NCI-H345 (cell line): ENCODE results near the gene HPS1.

Experiments used
- DNase-seq: peaks from one replicate; lab custom pipeline; 2025; lab: John Stamatoyannopoulos, UW

Gene HPS1

GRCh38 chr10:98463976-98464754 is 17.4 kb upstream of the HPS1 start:
- no peak for DNase-seq

GRCh38 chr10:98463016-98463415 is 16.3 kb upstream of the HPS1 start:
- no peak for DNase-seq

GRCh38 chr10:98461500-98461842 is 14.7 kb upstream of the HPS1 start:
- no peak for DNase-seq

- no peak for DNase-seq
These were observed 14.2 kb upstream of the HPS1 start for GRCh38 chr10:98460837-98461499.

GRCh38 chr10:98458809-98459784 is 12.4 kb upstream of the HPS1 start:
- no peak for DNase-seq

GRCh38 chr10:98457721-98458120 is 11.0 kb upstream of the HPS1 start:
- no peak for DNase-seq

- DNase-seq: no peak
These were observed 10.1 kb upstream of the HPS1 start for GRCh38 chr10:98456686-98457482.

- DNase-seq: peak; percentile 58
These were observed 9.4 kb upstream of the HPS1 start for GRCh38 chr10:98456043-98456570.

- no peak for DNase-seq
These were observed 7.0 kb upstream of the HPS1 start for GRCh38 chr10:98453729-98454128.

GRCh38 chr10:98450618-98451017 is 3.9 kb upstream of the HPS1 start:
- no peak for DNase-seq

GRCh38 chr10:98449287-98449686 is 2.6 kb upstream of the HPS1 start:
- DNase-seq: no peak

- no peak for DNase-seq
These were observed 529 bp downstream of the HPS1 start for GRCh38 chr10:98446151-98446660.

GRCh38 chr10:98445200-98445812 is 1.4 kb downstream of the HPS1 start:
- DNase-seq: peak; percentile 34

GRCh38 chr10:98444314-98445006 is 2.3 kb downstream of the HPS1 start:
- DNase-seq: no peak

- DNase-seq: no peak
These were observed 8.0 kb downstream of the HPS1 start for GRCh38 chr10:98438715-98439114.

GRCh38 chr10:98436704-98437103 is 10.0 kb downstream of the HPS1 start:
- no peak for DNase-seq

- no peak for DNase-seq
These were observed 11.6 kb downstream of the HPS1 start for GRCh38 chr10:98435178-98435577.

- no peak for DNase-seq
These were observed 12.6 kb downstream of the HPS1 start for GRCh38 chr10:98433881-98434732.

- no peak for DNase-seq
These were observed 13.4 kb downstream of the HPS1 start for GRCh38 chr10:98433371-98433770.
